PC-3 (cell line): ENCODE results near the gene CFAP107.

Source experiments
- CTCF ChIP-seq: fragments of 300-600 bp; sonication (generic); conservative IDR thresholded peaks from 2 replicates; pipeline ENCODE4 v1.5.1; 2017; ENCODE audit warnings: antibody characterized with exemption, low read depth, mild to moderate bottlenecking, low read length
- EZH2 ChIP-seq: fragments of 300-600 bp; sonication (generic); IDR thresholded peaks from one replicate; pipeline ENCODE4 v1.6.1; 2017; ENCODE audit warnings: antibody characterized with exemption, mild to moderate bottlenecking, low read length; ENCODE audit not compliant: unreplicated experiment

DNA sequence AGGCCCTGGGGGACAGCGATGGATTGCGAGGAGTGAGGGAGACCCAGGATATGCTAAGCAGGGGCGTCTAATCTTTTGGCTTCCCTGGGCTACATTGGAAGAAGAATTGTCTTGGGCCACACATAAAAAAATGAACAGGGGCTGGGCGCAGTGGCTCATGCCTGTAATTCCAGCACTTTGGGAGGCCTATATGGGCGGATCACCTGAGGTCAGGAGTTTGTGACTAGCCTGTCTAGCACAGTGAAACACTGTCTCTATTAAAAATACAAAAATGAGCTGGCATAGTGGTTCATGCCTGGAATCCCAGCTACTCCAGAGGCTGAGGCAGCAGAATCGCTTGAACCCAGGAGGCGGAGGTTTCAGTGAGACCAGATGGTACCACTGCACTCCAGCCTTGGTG, 16.8 kb downstream of the CFAP107 start:
- TF ChIP-seq CTCF, result no peak
- TF ChIP-seq EZH2, result no peak
